HAP-1 (cell line): ENCODE measurements around the gene CTNNA1.

Experiments used
- DNase-seq, 2 experiments: peaks; one replicate each; pipeline ENCODE4 v3.0.0-alpha.2; 2016 to 2020; ENCODE audit warnings: low spot score in 2 of 2
- H3K27me3 ChIP-seq: fragments of 250-450 bp; sonication (Bioruptor Pico); 2 replicates; pipeline ENCODE4 v1.5.1; 2020; ENCODE audit warnings: low read depth, mild to moderate bottlenecking, moderate library complexity
- H3K36me3 ChIP-seq: fragments of 250-450 bp; sonication (Bioruptor Pico); replicated peaks from 2 replicates; pipeline ENCODE4 v1.5.1; 2020; ENCODE audit warnings: mild to moderate bottlenecking
- H3K4me1 ChIP-seq: fragments of 250-450 bp; sonication (Bioruptor Pico); 2 replicates; pipeline ENCODE4 v1.5.1; 2020; ENCODE audit warnings: mild to moderate bottlenecking
- H3K4me3 ChIP-seq: fragments of 250-450 bp; sonication (Bioruptor Pico); 2 replicates; pipeline ENCODE4 v1.5.1; 2020; ENCODE audit warnings: mild to moderate bottlenecking, moderate library complexity
- H3K9me3 ChIP-seq: fragments of 250-450 bp; sonication (Bioruptor Pico); 2 replicates; pipeline ENCODE4 v1.5.1; 2020; ENCODE audit warnings: mild to moderate bottlenecking, moderate library complexity
- in situ Hi-C: fragments of 300-500 bp; cut with MboI; formaldehyde crosslinking; loops from 3 replicates; pipeline ENCODE4 v1.14.3; 2020; ENCODE audit warnings: low sequenced_read_pairs, inconsistent platforms, mixed read lengths

The CTNNA1 gene

GRCh38 chr5:138874241-138874640, 121.0 kb downstream of the CTNNA1 start:
- H3K27me3 ChIP-seq, result no peaks in the 10 kb centered on the region
- no peak overlapping the region for H3K4me3 ChIP-seq
- in situ Hi-C loops, result no loop called here
- H3K36me3 ChIP-seq, result no peaks in the 10 kb centered on the region
- no peak for DNase-seq
- peaks cover 35% of the 10 kb centered on the region for H3K4me1 ChIP-seq
- no peaks in the 10 kb centered on the region for H3K9me3 ChIP-seq

GRCh38 chr5:138874771-138875551, 121.7 kb downstream of the CTNNA1 start, which contains the start of gene LRRTM2:
TSS of gene LRRTM2 (minus strand) at chr5:138875335. CDS start at chr5:138874911, 424 bp downstream.
- in situ Hi-C loops, result no loop called here
- H3K27me3 ChIP-seq, result no peaks in the 10 kb centered on the region
- DNase-seq, result no peak
- no peak within 1 kb of the TSS for H3K4me3 ChIP-seq
- peaks cover 35% of the 10 kb centered on the region for H3K4me1 ChIP-seq
- no peaks in the 10 kb centered on the region for H3K36me3 ChIP-seq
- no peaks in the 10 kb centered on the region for H3K9me3 ChIP-seq

- H3K27me3 ChIP-seq, result no peaks in the 10 kb centered on the region
- H3K4me3 ChIP-seq, result no peak overlapping the region
- no peaks in the 10 kb centered on the region for H3K36me3 ChIP-seq
- no peaks in the 10 kb centered on the region for H3K9me3 ChIP-seq
- no peak for DNase-seq
- in situ Hi-C loops, result no loop called here
- H3K4me1 ChIP-seq, result peaks cover 31% of the 10 kb centered on the region
Observed at GRCh38 chr5:138875552-138875875, 122.3 kb downstream of the CTNNA1 start.

GRCh38 chr5:138875946-138876345, 122.7 kb downstream of the CTNNA1 start:
- Histone ChIP-seq H3K4me1 (peaks cover 27% of the 10 kb centered on the region), H3K27me3 (no peaks in the 10 kb centered on the region), H3K9me3 (no peaks in the 10 kb centered on the region), H3K4me3 (no peak overlapping the region), H3K36me3 (no peaks in the 10 kb centered on the region)
- in situ Hi-C loops, result no loop called here
- no peak for DNase-seq

GRCh38 chr5:138876811-138877210, 123.6 kb downstream of the CTNNA1 start:
- Histone ChIP-seq H3K4me3 (no peak overlapping the region), H3K9me3 (no peaks in the 10 kb centered on the region), H3K36me3 (no peaks in the 10 kb centered on the region), H3K27me3 (no peaks in the 10 kb centered on the region), H3K4me1 (peaks cover 18% of the 10 kb centered on the region)
- DNase-seq, result no peak
- in situ Hi-C loops, result no loop called here

GRCh38 chr5:138878437-138879235, 125.4 kb downstream of the CTNNA1 start:
- Histone ChIP-seq H3K4me3 (no peak overlapping the region), H3K4me1 (no peaks in the 10 kb centered on the region; the same call in 1 of the 2 replicates), H3K9me3 (no peaks in the 10 kb centered on the region), H3K36me3 (no peaks in the 10 kb centered on the region), H3K27me3 (no peaks in the 10 kb centered on the region)
- no peak for DNase-seq
- in situ Hi-C loops, result no loop called here

- no peak overlapping the region for H3K4me3 ChIP-seq
- no peak for DNase-seq
- peaks cover 10% of the 10 kb centered on the region for H3K36me3 ChIP-seq
- H3K9me3 ChIP-seq, result no peaks in the 10 kb centered on the region
- H3K27me3 ChIP-seq, result no peaks in the 10 kb centered on the region
- in situ Hi-C loops, result no loop called here
- no peaks in the 10 kb centered on the region; the same call in 1 of the 2 replicates for H3K4me1 ChIP-seq
Observed at GRCh38 chr5:138883211-138883610, 130.0 kb downstream of the CTNNA1 start.

GRCh38 chr5:138884094-138884493, 130.9 kb downstream of the CTNNA1 start:
- Histone ChIP-seq H3K27me3 (no peaks in the 10 kb centered on the region), H3K36me3 (peaks cover 15% of the 10 kb centered on the region), H3K9me3 (no peaks in the 10 kb centered on the region), H3K4me1 (no peaks in the 10 kb centered on the region; the same call in 1 of the 2 replicates), H3K4me3 (no peak overlapping the region)
- DNase-seq, result no peak
- in situ Hi-C loops, result no loop called here

- in situ Hi-C loops, result no loop called here
- Histone ChIP-seq H3K36me3 (peaks cover 18% of the 10 kb centered on the region), H3K27me3 (no peaks in the 10 kb centered on the region), H3K4me1 (no peaks in the 10 kb centered on the region; the same call in 1 of the 2 replicates), H3K4me3 (no peak overlapping the region), H3K9me3 (no peaks in the 10 kb centered on the region)
- no peak for DNase-seq
Observed at GRCh38 chr5:138884554-138884953, 131.3 kb downstream of the CTNNA1 start.

GRCh38 chr5:138889994-138890393, 136.8 kb downstream of the CTNNA1 start:
- Histone ChIP-seq H3K36me3 (peaks cover 36% of the 10 kb centered on the region), H3K27me3 (no peaks in the 10 kb centered on the region), H3K9me3 (no peaks in the 10 kb centered on the region; the same call in 1 of the 2 replicates), H3K4me1 (no peaks in the 10 kb centered on the region), H3K4me3 (no peak overlapping the region)
- no peak for DNase-seq
- in situ Hi-C loops, result no loop called here

- no peak overlapping the region for H3K4me3 ChIP-seq
- in situ Hi-C loops, result no loop called here
- no peaks in the 10 kb centered on the region for H3K27me3 ChIP-seq
- peaks cover 36% of the 10 kb centered on the region for H3K36me3 ChIP-seq
- H3K4me1 ChIP-seq, result no peaks in the 10 kb centered on the region
- DNase-seq, result no peak
- no peaks in the 10 kb centered on the region; the same call in 1 of the 2 replicates for H3K9me3 ChIP-seq
Observed at GRCh38 chr5:138890644-138891043, 137.4 kb downstream of the CTNNA1 start.

GRCh38 chr5:138895918-138896317, 142.7 kb downstream of the CTNNA1 start:
- Histone ChIP-seq H3K9me3 (no peaks in the 10 kb centered on the region), H3K27me3 (no peaks in the 10 kb centered on the region), H3K36me3 (peaks cover 10% of the 10 kb centered on the region), H3K4me1 (no peaks in the 10 kb centered on the region), H3K4me3 (no peak overlapping the region)
- DNase-seq, result no peak
- in situ Hi-C loops, result no loop called here

GRCh38 chr5:138898299-138898698, 145.1 kb downstream of the CTNNA1 start:
- no peak overlapping the region for H3K4me3 ChIP-seq
- H3K9me3 ChIP-seq, result no peaks in the 10 kb centered on the region
- no peaks in the 10 kb centered on the region for H3K4me1 ChIP-seq
- DNase-seq, result no peak
- no peaks in the 10 kb centered on the region for H3K27me3 ChIP-seq
- peaks cover 7% of the 10 kb centered on the region for H3K36me3 ChIP-seq
- in situ Hi-C loops, result no loop called here

- Histone ChIP-seq H3K4me3 (no peak overlapping the region), H3K36me3 (peaks cover 8% of the 10 kb centered on the region), H3K9me3 (no peaks in the 10 kb centered on the region), H3K27me3 (no peaks in the 10 kb centered on the region), H3K4me1 (no peaks in the 10 kb centered on the region)
- in situ Hi-C loops, result no loop called here
- no peak for DNase-seq
Observed at GRCh38 chr5:138898742-138899141, 145.5 kb downstream of the CTNNA1 start.
